Measurements from ENCODE around the gene CORIN. TPM values are rescaled to one million over a fixed set of nuclear protein-coding genes. Genes with fewer than 3 reads are reported as not detected.

CORIN gene
- total and polyA plus RNA-seq, 2 donors (not counting 3 experiments of a cell fraction or from before 2014, with no cell fraction given): 0.07 to 0.40 TPM

DNA sequence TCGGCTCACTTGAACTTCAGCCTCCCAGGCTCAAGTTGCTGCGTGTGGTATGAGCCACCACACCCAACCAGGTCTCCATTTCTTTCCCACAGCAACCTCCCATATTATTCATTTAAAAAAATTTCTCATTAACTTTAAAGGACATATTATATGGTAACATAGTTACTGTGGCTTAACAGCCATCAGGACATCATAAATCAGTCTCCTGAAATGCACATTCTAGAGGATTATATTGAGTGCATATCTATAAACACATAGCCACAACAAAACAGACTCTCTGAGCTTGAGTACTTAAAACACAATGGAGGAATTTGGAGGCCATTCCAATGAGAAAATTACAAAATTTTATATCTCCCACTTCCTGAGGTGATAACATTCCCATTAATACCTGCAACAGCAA, 61.5 kb downstream of the CORIN start:
- BruUV-seq (replicated peaks): no TSS peak
- Histone ChIP-seq H3K9me3 (replicated peaks; ENCODE audit: control insufficient read depth, insufficient read depth, low read length) (no peaks in the 10 kb centered on the region), H3K4me1 (ENCODE audit: control insufficient read depth, extremely low read depth, insufficient read depth, low read length) (no peaks in the 10 kb centered on the region), H3K27me3 (ENCODE audit: control insufficient read depth in 2 of 2, insufficient read depth in 2 of 2, low read length in 2 of 2) (peaks cover 3 to 27% of the 10 kb centered on the region in 2 experiments), H3K9me1 (replicated peaks; ENCODE audit: control insufficient read depth, extremely low read depth, insufficient read depth, low read length) (no peaks in the 10 kb centered on the region), H3K9ac (replicated peaks; ENCODE audit: extremely low read depth, insufficient read depth, low read length) (no peak overlapping the region), H3K36me3 (ENCODE audit: control insufficient read depth in 2 of 2, extremely low read depth in 1 of 2, insufficient read depth in 2 of 2, low read length in 2 of 2) (no peaks in the 10 kb centered on the region), H3K79me2 (ENCODE audit: control insufficient read depth, insufficient read depth, low read length) (no peaks in the 10 kb centered on the region), H3K4me3 (replicated peaks in 1 of 3; ENCODE audit: insufficient read depth in 1 of 3, low read depth in 1 of 3, low read length in 3 of 3) (no peak overlapping the region), H3K4me2 (ENCODE audit: insufficient read depth, low read length) (no peak overlapping the region), H3K27ac (ENCODE audit: insufficient read depth, low read depth, low read length) (no peak overlapping the region), H2AFZ (ENCODE audit: low read depth, low read length) (no peak overlapping the region), H4K20me1 (replicated peaks; ENCODE audit: control insufficient read depth, extremely low read depth, insufficient read depth, low read length) (no peaks in the 10 kb centered on the region)
- POLR2A ChIA-PET: no interaction called here
- dilution Hi-C loops (cut with MboI; ENCODE audit: extremely low pct_ligation_motif_present, low sequenced_read_pairs): no loop called here
- DNase-seq (ENCODE audit: low read depth, low spot score) (no peak), FAIRE-seq (no peak)
- TF ChIP-seq, protein P1, sequence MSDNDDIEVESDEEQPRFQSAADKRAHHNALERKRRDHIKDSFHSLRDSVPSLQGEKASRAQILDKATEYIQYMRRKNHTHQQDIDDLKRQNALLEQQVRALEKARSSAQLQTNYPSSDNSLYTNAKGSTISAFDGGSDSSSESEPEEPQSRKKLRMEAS (IDR thresholded peaks at IDR 0.05; ENCODE audit: insufficient read depth, insufficient read length): no peak
- TF ChIP-seq FOS (IDR thresholded peaks at IDR 0.05; ENCODE audit: borderline replicate concordance, insufficient read depth, low read length): no peak
- TF ChIP-seq JUN (IDR thresholded peaks at IDR 0.05; ENCODE audit: borderline replicate concordance, insufficient read depth, insufficient read length, low read depth): no peak
- CTCF ChIA-PET: interaction anchor here (0.7 kb wide), 1 partner anchor 10 kb away, joined by 3 read pairs; no protein-coding TSS in a partner anchor
- intact Hi-C loops (cut with micrococcal nuclease): no loop called here

- BruUV-seq (replicated peaks): no TSS peak
- FAIRE-seq: no peak
- POLR2A ChIA-PET: no interaction called here
Measured at GRCh38 chr4:47774079-47774478, 63.8 kb downstream of the CORIN start.

More at GRCh38 chr4:47774079-47774478, 63.8 kb downstream of the CORIN start:
- Histone ChIP-seq H3K27ac (ENCODE audit: insufficient read depth, low read depth, low read length) (no peak overlapping the region), H4K20me1 (replicated peaks; ENCODE audit: control insufficient read depth, extremely low read depth, insufficient read depth, low read length) (no peaks in the 10 kb centered on the region), H3K9ac (replicated peaks; ENCODE audit: extremely low read depth, insufficient read depth, low read length) (no peak overlapping the region), H3K9me3 (replicated peaks; ENCODE audit: control insufficient read depth, insufficient read depth, low read length) (no peaks in the 10 kb centered on the region), H3K4me3 (replicated peaks in 1 of 3; ENCODE audit: insufficient read depth in 1 of 3, low read depth in 1 of 3, low read length in 3 of 3) (no peak overlapping the region), H3K79me2 (ENCODE audit: control insufficient read depth, insufficient read depth, low read length) (no peaks in the 10 kb centered on the region), H2AFZ (ENCODE audit: low read depth, low read length) (no peak overlapping the region), H3K27me3 (ENCODE audit: control insufficient read depth in 2 of 2, insufficient read depth in 2 of 2, low read length in 2 of 2) (peaks cover 3 to 21% of the 10 kb centered on the region in 2 experiments), H3K4me2 (ENCODE audit: insufficient read depth, low read length) (no peak overlapping the region), H3K9me1 (replicated peaks; ENCODE audit: control insufficient read depth, extremely low read depth, insufficient read depth, low read length) (no peaks in the 10 kb centered on the region), H3K4me1 (ENCODE audit: control insufficient read depth, extremely low read depth, insufficient read depth, low read length) (no peaks in the 10 kb centered on the region), H3K36me3 (ENCODE audit: control insufficient read depth in 2 of 2, extremely low read depth in 1 of 2, insufficient read depth in 2 of 2, low read length in 2 of 2) (no peaks in the 10 kb centered on the region)
- dilution Hi-C loops (cut with MboI; ENCODE audit: extremely low pct_ligation_motif_present, low sequenced_read_pairs) (no loop called here), intact Hi-C loops (cut with micrococcal nuclease) (no loop called here)
- no peak for DNase-seq (ENCODE audit: low read depth, low spot score)
- TF ChIP-seq, protein P1 (IDR thresholded peaks at IDR 0.05; ENCODE audit: insufficient read depth, insufficient read length): no peak
- no peak for TF ChIP-seq EZH2 (IDR thresholded peaks at IDR 0.05; ENCODE audit: borderline replicate concordance, low read depth, low read length, severe bottlenecking)
- no peak for TF ChIP-seq CTCF (IDR thresholded peaks at IDR 0.05; ENCODE audit: extremely low read depth in 1 of 2, insufficient read depth in 1 of 2, low read depth in 1 of 2, low read length in 2 of 2)
- TF ChIP-seq POLR2AphosphoS5 (IDR thresholded peaks at IDR 0.05; ENCODE audit: insufficient read depth, low read depth, low read length): no peak
- TF ChIP-seq GATA2 (IDR thresholded peaks at IDR 0.05; ENCODE audit: insufficient read depth, insufficient read length, low read depth, low read length): no peak
- TF ChIP-seq FOS (IDR thresholded peaks at IDR 0.05; ENCODE audit: borderline replicate concordance, insufficient read depth, low read length): no peak
- no peak for TF ChIP-seq MYC (IDR thresholded peaks at IDR 0.05; ENCODE audit: low read depth, low read length)
- TF ChIP-seq POLR2A (IDR thresholded peaks at IDR 0.05; ENCODE audit: low read depth, low read length): no peak
- no peak for TF ChIP-seq JUN (IDR thresholded peaks at IDR 0.05; ENCODE audit: borderline replicate concordance, insufficient read depth, insufficient read length, low read depth)
- CTCF ChIA-PET: no interaction called here
